ENCODE measurements around the gene PRR35. TPM values are rescaled to one million over a fixed set of nuclear protein-coding genes. Genes with fewer than 3 reads are reported as not detected.

PRR35 gene
- total and polyA plus RNA-seq, 2 donors (not counting 3 experiments of a cell fraction or from before 2014, with no cell fraction given), result not detected

DNA sequence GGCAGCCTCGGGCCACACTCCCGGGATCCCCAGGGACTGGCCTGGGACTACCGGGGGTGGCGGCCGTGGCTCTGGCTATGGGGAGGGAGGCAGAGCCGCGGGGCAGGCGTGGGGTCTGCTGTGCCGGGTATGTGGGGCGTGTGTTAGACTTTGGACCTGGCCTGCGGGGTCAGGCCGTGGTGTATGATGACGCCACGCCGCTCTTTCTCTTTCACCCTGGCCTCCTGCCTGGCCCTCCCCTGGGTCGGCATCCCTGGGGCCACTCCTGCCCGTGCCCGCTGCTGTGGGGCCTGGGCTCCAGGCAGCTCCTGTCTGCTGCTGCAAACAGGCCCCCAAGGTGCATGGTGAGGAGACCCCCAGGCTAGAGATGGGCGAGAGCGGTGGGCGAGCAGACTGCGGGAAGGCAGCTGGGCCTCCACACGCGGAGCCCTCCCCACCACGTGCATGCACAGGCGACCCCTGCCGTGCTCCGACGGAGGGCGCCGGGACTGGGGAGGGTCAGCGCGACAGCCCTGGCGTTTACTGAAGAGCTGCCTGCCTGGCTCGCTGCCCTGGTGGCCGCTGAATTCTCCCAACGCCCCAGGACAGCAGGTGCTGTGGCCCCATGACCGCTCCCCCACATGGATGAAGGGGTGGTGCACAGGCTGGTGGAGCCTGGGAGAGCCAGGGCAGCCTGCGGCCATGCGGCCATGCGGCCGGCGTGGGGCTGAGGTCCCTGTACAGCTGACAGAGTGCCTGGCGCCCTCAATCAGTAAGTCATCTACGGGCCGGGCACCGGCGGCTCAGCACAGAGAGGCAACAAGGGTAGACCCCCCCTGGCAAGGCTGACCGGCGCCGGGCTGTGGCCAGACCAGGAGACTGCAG lies 16.7 kb upstream of the PRR35 start:
- FAIRE-seq, result no peak
- BruUV-seq (replicated peaks), result no TSS peak
- H3K9ac ChIP-seq (replicated peaks; ENCODE audit: extremely low read depth, insufficient read depth, low read length), result no peak overlapping the region
- no peak for TF ChIP-seq JUN (IDR thresholded peaks at IDR 0.05; ENCODE audit: borderline replicate concordance, insufficient read depth, insufficient read length, low read depth)
- no peak for TF ChIP-seq POLR2AphosphoS5 (IDR thresholded peaks at IDR 0.05; ENCODE audit: insufficient read depth, low read depth, low read length)
- TF ChIP-seq, protein P1, sequence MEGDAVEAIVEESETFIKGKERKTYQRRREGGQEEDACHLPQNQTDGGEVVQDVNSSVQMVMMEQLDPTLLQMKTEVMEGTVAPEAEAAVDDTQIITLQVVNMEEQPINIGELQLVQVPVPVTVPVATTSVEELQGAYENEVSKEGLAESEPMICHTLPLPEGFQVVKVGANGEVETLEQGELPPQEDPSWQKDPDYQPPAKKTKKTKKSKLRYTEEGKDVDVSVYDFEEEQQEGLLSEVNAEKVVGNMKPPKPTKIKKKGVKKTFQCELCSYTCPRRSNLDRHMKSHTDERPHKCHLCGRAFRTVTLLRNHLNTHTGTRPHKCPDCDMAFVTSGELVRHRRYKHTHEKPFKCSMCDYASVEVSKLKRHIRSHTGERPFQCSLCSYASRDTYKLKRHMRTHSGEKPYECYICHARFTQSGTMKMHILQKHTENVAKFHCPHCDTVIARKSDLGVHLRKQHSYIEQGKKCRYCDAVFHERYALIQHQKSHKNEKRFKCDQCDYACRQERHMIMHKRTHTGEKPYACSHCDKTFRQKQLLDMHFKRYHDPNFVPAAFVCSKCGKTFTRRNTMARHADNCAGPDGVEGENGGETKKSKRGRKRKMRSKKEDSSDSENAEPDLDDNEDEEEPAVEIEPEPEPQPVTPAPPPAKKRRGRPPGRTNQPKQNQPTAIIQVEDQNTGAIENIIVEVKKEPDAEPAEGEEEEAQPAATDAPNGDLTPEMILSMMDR (IDR thresholded peaks at IDR 0.05; ENCODE audit: extremely low read depth in 1 of 2, insufficient read depth in 1 of 2, low read depth in 1 of 2, low read length in 2 of 2), result no peak
- TF ChIP-seq, protein P2, sequence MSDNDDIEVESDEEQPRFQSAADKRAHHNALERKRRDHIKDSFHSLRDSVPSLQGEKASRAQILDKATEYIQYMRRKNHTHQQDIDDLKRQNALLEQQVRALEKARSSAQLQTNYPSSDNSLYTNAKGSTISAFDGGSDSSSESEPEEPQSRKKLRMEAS (IDR thresholded peaks at IDR 0.05; ENCODE audit: insufficient read depth, insufficient read length), result no peak
- TF ChIP-seq EZH2 (IDR thresholded peaks at IDR 0.05; ENCODE audit: borderline replicate concordance, low read depth, low read length, severe bottlenecking), result no peak
- H3K36me3 ChIP-seq (ENCODE audit: control insufficient read depth in 2 of 2, extremely low read depth in 1 of 2, insufficient read depth in 2 of 2, low read length in 2 of 2), result peaks cover 0 to 3% of the 10 kb centered on the region in 2 experiments
- no peaks in the 10 kb centered on the region for H3K27me3 ChIP-seq (ENCODE audit: control insufficient read depth in 2 of 2, insufficient read depth in 2 of 2, low read length in 2 of 2)
- no peak overlapping the region for H3K27ac ChIP-seq (ENCODE audit: insufficient read depth, low read depth, low read length)
- H3K4me3 ChIP-seq (replicated peaks in 1 of 3; ENCODE audit: insufficient read depth in 1 of 3, low read depth in 1 of 3, low read length in 3 of 3), result no peak overlapping the region
- no peak overlapping the region for H2AFZ ChIP-seq (ENCODE audit: low read depth, low read length)
- H3K4me2 ChIP-seq (ENCODE audit: insufficient read depth, low read length), result no peak overlapping the region
- no peaks in the 10 kb centered on the region for H3K9me3 ChIP-seq (replicated peaks; ENCODE audit: control insufficient read depth, insufficient read depth, low read length)
- CTCF ChIA-PET, result interaction anchor here (1.1 to 2.1 kb wide), 3 partner anchors 11 to 25 kb away, joined by 3 to 5 read pairs (median 3); no protein-coding TSS in a partner anchor
- POLR2A ChIA-PET, result no interaction called here
- DNase-seq (ENCODE audit: low read depth, low spot score), result no peak
- no peaks in the 10 kb centered on the region for H4K20me1 ChIP-seq (replicated peaks; ENCODE audit: control insufficient read depth, extremely low read depth, insufficient read depth, low read length)
- dilution Hi-C loops (cut with MboI; ENCODE audit: extremely low pct_ligation_motif_present, low sequenced_read_pairs) (no loop called here), intact Hi-C loops (cut with micrococcal nuclease) (no loop called here)
- H3K79me2 ChIP-seq (ENCODE audit: control insufficient read depth, insufficient read depth, low read length), result peaks cover 62% of the 10 kb centered on the region
- no peaks in the 10 kb centered on the region for H3K9me1 ChIP-seq (replicated peaks; ENCODE audit: control insufficient read depth, extremely low read depth, insufficient read depth, low read length)
- H3K4me1 ChIP-seq (ENCODE audit: control insufficient read depth, extremely low read depth, insufficient read depth, low read length), result no peaks in the 10 kb centered on the region

Measured in endothelial cell of umbilical vein (primary cell).